Fibroblast of lung (primary cell): ENCODE data around the gene PCGF2. TPM values are rescaled to one million over a fixed set of nuclear protein-coding genes. Genes with fewer than 3 reads are reported as not detected.

Experiments
- DNase-seq, 2 donors: peaks; one replicate each; pipeline versions ENCODE4 v3.0.0 to v3.0.0-alpha.2; 2010; ENCODE audit warnings: low read depth in 2 of 2
- H2AFZ ChIP-seq: 2 replicates; pipeline ENCODE4 v1.5.1; 2012; ENCODE audit warnings: low read length, control low read depth, inconsistent platforms
- H3K27ac ChIP-seq: 2 replicates; pipeline ENCODE4 v1.5.1; 2011; ENCODE audit warnings: low read length, control low read depth; ENCODE audit not compliant: insufficient read depth
- H3K27me3 ChIP-seq: 2 replicates; pipeline ENCODE4 v1.5.1; 2011; ENCODE audit warnings: mild to moderate bottlenecking, low read length; ENCODE audit not compliant: control insufficient read depth, insufficient read depth
- H3K36me3 ChIP-seq: 2 replicates; pipeline ENCODE4 v1.5.1; 2011; ENCODE audit warnings: low read length; ENCODE audit not compliant: control insufficient read depth, insufficient read depth
- H3K4me1 ChIP-seq: 2 replicates; pipeline ENCODE4 v1.5.1; 2011; ENCODE audit warnings: low read length; ENCODE audit not compliant: control insufficient read depth, insufficient read depth; ENCODE audit errors: extremely low read depth
- H3K4me2 ChIP-seq: 2 replicates; pipeline ENCODE4 v1.5.1; 2011; ENCODE audit warnings: low read length, control low read depth; ENCODE audit not compliant: insufficient read depth; ENCODE audit errors: extremely low read depth
- H3K4me3 ChIP-seq, 4 experiments: fragments of 200-600 bp in 1 of 4; sonication (generic) in 1 of 4; replicated peaks in 1 of 4; 2 replicates each; pipeline ENCODE4 v1.5.1; 2011 to 2016; ENCODE audit warnings: low read length in 4 of 4, low read depth in 3 of 4, mild to moderate bottlenecking in 3 of 4, control low read depth in 2 of 4, inconsistent platforms in 1 of 4, mixed read lengths in 1 of 4; ENCODE audit not compliant: insufficient read depth in 1 of 4; ENCODE audit errors: control extremely low read depth in 1 of 4
- H3K79me2 ChIP-seq: 2 replicates; pipeline ENCODE4 v1.5.1; 2012; ENCODE audit warnings: mild to moderate bottlenecking, low read length, inconsistent platforms; ENCODE audit not compliant: control insufficient read depth, insufficient read depth
- H3K9ac ChIP-seq: 2 replicates; pipeline ENCODE4 v1.5.1; 2011; ENCODE audit warnings: mild to moderate bottlenecking, low read length, control low read depth; ENCODE audit not compliant: insufficient read depth
- H3K9me3 ChIP-seq: 2 replicates; pipeline ENCODE4 v1.5.1; 2012; ENCODE audit warnings: low read depth, low read length; ENCODE audit not compliant: control insufficient read depth, insufficient read depth
- H4K20me1 ChIP-seq: 2 replicates; pipeline ENCODE4 v1.5.1; 2011; ENCODE audit warnings: low read length; ENCODE audit not compliant: control insufficient read depth, insufficient read depth; ENCODE audit errors: extremely low read depth
- EZH2 ChIP-seq: IDR thresholded peaks from 2 replicates; pipeline ENCODE4 v1.5.1; 2012; ENCODE audit warnings: low read length, control low read depth, mild to moderate bottlenecking; ENCODE audit errors: missing control alignments
- polyA plus RNA-seq, 2 donors: library from polyadenylated mRNA; depleted of rRNA in 1 of 2; stranded (reverse) in 1 of 2; unstranded in 1 of 2; fragments of >200 nt; gene quantifications; 2 replicates each; pipeline ENCODE4 v1.2.1, GENCODE V29; 2011 to 2012; ENCODE audit warnings: missing spikeins in 1 of 2
- total RNA-seq: library from RNA; depleted of rRNA; stranded (reverse); fragments of >200 nt; gene quantifications from 2 replicates; pipeline ENCODE4 v1.2.1, GENCODE V29; 2014
- TF ChIP-seq, protein P1 (sequence below), 2 donors: IDR thresholded peaks in 1 of 2; conservative IDR thresholded peaks in 1 of 2; 1 replicate in 1 of 2; 2 replicates in 1 of 2; pipeline ENCODE4 v1.5.1; 2011 to 2012; ENCODE audit warnings: low read length in 2 of 2, control low read depth in 1 of 2, inconsistent platforms in 1 of 2, low read depth in 1 of 2, mild to moderate bottlenecking in 1 of 2

Gene PCGF2
- total and polyA plus RNA-seq, 2 donors (not counting 1 experiment from before 2014, with no cell fraction given): 4.0 to 8.0 TPM

DNA sequence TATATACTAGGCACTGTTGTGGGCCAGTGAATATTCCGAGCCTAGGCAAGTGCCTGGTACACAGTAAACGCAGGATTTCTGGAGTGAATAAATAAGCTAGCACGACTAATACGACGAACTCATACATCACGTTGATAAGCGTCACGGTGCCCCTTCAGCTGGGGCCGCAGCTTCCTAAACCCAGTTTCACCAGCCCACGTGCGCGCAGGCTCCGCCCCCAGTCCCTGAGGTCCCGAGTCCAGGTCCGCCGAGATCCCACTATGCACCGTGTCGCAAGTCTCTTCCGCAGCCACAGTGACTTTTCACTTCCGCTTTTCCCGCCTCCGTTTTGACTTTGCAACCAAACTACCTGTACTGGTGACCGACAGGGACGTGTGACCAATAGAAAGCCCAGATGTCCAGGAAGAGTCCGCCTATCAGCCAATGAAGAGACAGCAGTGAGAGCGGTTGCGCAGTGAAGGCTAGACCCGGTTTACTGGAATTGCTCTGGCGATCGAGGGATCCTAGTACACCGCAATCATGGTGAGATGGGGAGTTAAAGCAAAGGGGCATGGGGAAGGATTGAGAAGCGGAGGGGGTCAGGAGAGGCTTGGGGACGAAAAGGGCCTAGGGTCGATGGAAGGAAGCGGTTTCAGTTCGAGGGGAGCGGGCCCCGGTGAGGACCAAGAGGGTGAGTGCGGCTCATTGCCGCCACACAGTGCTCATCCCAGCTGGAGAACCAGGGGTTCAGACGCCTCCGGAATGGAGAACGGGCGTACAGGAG lies 4.4 kb upstream of the PCGF2 start, which contains the start of gene PSMB3:
TSS of gene PSMB3 (plus strand) at position 434 of the 763 bp plus-strand sequence. CDS start at position 520, 86 bp downstream.
- Histone ChIP-seq H4K20me1 (no peaks in the 10 kb centered on the region), H2AFZ (peak within 1 kb of the TSS; percentile 71), H3K9me3 (no peaks in the 10 kb centered on the region), H3K9ac (peak within 1 kb of the TSS; percentile 77), H3K27ac (peak within 1 kb of the TSS; percentile 80), H3K36me3 (peaks cover 5% of the 10 kb centered on the region), H3K79me2 (peaks cover 27% of the 10 kb centered on the region), H3K4me1 (peaks cover 2% of the 10 kb centered on the region), H3K27me3 (no peaks in the 10 kb centered on the region), H3K4me3 (peak within 1 kb of the TSS; percentile 71 to 85 (median 78)), H3K4me2 (peak within 1 kb of the TSS; percentile 86)
- no peak for TF ChIP-seq EZH2
- TF ChIP-seq, protein P1, sequence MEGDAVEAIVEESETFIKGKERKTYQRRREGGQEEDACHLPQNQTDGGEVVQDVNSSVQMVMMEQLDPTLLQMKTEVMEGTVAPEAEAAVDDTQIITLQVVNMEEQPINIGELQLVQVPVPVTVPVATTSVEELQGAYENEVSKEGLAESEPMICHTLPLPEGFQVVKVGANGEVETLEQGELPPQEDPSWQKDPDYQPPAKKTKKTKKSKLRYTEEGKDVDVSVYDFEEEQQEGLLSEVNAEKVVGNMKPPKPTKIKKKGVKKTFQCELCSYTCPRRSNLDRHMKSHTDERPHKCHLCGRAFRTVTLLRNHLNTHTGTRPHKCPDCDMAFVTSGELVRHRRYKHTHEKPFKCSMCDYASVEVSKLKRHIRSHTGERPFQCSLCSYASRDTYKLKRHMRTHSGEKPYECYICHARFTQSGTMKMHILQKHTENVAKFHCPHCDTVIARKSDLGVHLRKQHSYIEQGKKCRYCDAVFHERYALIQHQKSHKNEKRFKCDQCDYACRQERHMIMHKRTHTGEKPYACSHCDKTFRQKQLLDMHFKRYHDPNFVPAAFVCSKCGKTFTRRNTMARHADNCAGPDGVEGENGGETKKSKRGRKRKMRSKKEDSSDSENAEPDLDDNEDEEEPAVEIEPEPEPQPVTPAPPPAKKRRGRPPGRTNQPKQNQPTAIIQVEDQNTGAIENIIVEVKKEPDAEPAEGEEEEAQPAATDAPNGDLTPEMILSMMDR (conservative IDR thresholded peaks at IDR 0.05 in 1 of 2, IDR thresholded peaks at IDR 0.05 in 1 of 2; ENCODE audit: low read depth in 1 of 2, low read length in 2 of 2): no peak
- DNase-seq: peak; percentile 99 to 100

DNA sequence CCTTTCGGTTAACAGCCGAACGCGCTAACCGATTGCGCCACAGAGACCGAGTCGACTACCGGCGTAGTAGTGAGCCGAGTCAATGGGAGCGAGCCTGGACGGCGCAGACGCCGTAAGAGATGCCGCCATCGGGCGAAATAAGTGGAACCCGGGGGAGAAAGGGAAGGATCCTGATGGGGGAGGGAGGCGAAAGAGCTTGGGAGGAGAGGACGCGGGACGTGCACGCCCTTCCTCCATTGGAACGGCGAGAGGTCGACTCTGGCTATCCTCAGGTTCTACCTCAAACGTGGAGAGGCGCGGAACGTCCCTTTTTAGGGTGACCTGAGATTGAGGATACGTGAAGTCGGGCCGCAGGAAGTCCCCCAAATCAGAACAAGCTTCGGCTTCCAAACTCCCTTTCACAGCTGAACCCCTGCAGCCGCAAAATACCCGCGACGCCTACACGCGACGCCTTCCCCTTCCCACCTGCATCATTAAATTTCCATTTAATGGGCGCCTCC lies 3.7 kb upstream of the PCGF2 start:
- peak overlapping the region; percentile 80 for H3K27ac ChIP-seq
- H3K4me2 ChIP-seq: peak overlapping the region; percentile 78
- H3K36me3 ChIP-seq: peaks cover 5% of the 10 kb centered on the region
- H3K4me3 ChIP-seq: peak overlapping the region; percentile 71 to 85 (median 78)
- peak overlapping the region; percentile 11 for H3K9ac ChIP-seq
- peaks cover 32% of the 10 kb centered on the region for H3K79me2 ChIP-seq
- peak overlapping the region; percentile 71 for H2AFZ ChIP-seq
- peaks cover 2% of the 10 kb centered on the region for H3K4me1 ChIP-seq
- no peaks in the 10 kb centered on the region for H3K27me3 ChIP-seq
- no peak for TF ChIP-seq EZH2
- TF ChIP-seq, protein P1 (conservative IDR thresholded peaks at IDR 0.05 in 1 of 2, IDR thresholded peaks at IDR 0.05 in 1 of 2; ENCODE audit: low read depth in 1 of 2, low read length in 2 of 2): no peak
- no peaks in the 10 kb centered on the region for H3K9me3 ChIP-seq
- no peaks in the 10 kb centered on the region for H4K20me1 ChIP-seq
- DNase-seq: peak; percentile 79 to 89

GRCh38 chr17:38751144-38751807 lies 3.1 kb upstream of the PCGF2 start:
- Histone ChIP-seq H3K36me3 (peaks cover 5% of the 10 kb centered on the region), H3K27ac (no peak overlapping the region), H3K4me1 (peaks cover 5% of the 10 kb centered on the region), H3K9me3 (no peaks in the 10 kb centered on the region), H3K27me3 (no peaks in the 10 kb centered on the region), H3K4me2 (peak overlapping the region; percentile 79), H3K79me2 (peaks cover 38% of the 10 kb centered on the region), H3K4me3 (peak overlapping the region; percentile 20 to 81 (median 46)), H2AFZ (no peak overlapping the region), H3K9ac (no peak overlapping the region), H4K20me1 (no peaks in the 10 kb centered on the region)
- TF ChIP-seq, protein P1 (conservative IDR thresholded peaks at IDR 0.05 in 1 of 2, IDR thresholded peaks at IDR 0.05 in 1 of 2; ENCODE audit: low read depth in 1 of 2, low read length in 2 of 2): no peak
- TF ChIP-seq EZH2: no peak
- DNase-seq: no peak
